GM21576 (cell line): ENCODE measurements around the gene PRRG2.

Experiments
- ATAC-seq: cut with Tn5 transposase; IDR thresholded peaks from one replicate; pipeline ENCODE4 v1.9.1; 2021; ENCODE audit warnings: mild to moderate bottlenecking, moderate library complexity; ENCODE audit not compliant: unreplicated experiment

Gene PRRG2

DNA sequence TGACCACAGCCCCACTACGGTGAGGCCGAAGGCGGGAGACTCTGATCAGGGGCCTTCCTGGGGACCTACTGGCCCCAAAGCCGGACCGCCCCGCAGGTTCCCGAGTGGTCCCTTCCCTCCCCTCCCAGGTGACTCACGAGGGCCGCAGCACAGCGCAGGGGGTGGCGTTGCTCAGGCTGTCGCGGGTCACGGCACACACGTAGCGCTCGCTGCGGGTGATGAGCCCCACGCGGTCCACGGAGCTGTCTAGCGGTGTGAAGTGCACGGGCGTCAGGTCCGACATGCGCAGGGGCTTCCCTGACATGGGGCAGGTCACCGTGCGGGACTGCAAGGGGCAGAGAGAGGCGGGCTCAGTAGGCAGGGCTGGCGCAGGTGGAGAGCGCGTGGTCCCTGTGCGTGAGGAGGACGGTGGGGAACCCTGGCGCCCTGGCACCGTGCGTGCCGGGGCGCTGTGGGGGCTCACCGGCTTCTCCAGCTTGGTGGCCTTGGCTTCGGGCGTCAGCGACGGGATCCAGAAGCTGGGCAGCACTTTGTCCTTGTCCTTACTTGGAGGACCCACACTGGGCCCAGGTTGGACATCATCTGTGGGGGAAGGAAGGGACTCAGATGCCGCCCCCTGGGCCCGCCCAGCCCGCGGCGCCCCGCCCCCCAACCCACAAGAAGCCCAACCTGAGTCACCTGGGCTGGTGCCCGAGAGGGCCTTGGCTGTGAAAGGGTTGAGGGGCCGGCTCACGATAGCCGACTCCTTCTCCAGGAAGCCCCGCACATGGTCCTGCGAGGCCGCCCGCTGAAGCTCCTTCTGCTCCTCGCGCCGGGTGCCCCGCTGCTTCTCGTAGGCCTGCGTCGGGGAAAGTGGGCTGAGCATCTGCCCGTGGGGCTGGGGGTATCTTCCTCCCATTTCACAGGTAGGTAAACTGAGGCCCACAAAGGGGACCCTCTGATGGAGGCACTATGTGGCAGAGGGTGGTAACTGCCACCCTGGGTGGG, 24.4 kb upstream of the PRRG2 start:
- ATAC-seq, result no peak

DNA sequence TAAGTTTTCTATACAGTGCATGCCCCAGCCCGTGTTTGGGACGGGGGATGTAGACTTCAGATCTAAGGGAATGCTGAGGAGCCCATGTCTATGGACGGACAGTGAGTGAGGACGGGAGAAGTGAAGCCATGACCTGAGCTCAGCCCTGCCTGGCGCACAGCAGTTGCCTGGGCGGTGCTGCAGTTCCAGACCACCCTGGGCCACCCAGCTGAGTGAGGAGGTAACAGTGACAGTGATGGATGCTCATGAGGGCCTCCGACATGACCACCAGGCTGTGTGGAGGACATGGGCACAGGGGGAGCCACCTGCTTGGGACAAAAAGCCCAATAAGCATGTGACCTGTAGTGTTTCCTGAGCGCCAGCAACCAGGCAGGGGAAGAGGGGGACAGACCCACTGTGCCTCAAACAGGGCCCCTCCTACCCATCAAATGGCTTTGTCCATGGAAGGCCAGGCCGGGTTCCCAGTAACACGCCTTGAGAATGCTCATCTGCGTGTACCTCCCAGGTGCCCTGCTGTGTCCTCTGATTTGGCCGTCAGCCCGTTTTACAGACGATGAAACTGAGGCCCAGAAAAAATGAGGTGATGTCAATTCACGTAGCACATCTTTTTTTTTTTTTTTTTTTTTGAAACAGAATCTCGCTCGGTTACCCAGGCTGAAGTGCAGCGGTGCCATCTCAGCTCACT, 23.3 kb upstream of the PRRG2 start:
- no peak for ATAC-seq

DNA sequence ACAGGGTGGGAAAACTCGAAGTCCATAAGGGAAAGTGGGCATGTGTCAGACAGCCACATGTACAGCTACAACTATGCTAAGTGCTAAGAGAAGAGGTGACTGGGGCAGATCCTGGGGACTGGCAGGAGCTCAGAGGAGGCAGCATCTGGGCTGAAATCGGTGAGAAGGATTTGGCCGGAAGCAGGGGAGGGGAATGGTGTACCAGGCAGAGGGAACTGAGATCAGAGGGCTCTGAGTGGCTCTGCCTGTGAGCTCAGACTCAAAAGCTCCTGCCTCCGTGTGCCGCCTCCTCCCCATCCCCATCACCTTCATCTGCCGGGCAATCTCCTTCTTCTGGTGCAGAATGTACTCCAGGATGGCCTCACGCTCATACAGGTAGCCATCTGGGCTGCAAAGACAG, 22.5 kb upstream of the PRRG2 start:
- no peak for ATAC-seq

DNA sequence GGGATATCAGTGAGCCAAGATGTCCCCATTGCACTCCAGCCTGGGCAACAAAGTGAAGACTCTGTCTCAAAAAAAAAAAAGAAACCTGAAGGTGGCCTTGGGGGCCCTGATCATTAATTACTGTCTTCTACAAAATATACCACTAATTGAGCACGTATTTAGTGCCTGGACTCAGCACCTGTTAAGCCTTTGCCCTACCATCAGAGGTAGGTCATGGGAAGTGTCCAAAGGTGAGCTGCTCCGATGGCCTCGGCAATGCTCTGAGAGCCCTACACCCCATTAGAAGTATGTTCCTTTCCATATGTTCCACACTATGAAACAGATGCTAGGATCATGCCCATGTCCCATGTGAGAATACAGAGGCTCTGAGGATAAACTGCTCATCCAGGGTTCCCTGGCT, 21.7 kb upstream of the PRRG2 start:
- ATAC-seq, result no peak

DNA sequence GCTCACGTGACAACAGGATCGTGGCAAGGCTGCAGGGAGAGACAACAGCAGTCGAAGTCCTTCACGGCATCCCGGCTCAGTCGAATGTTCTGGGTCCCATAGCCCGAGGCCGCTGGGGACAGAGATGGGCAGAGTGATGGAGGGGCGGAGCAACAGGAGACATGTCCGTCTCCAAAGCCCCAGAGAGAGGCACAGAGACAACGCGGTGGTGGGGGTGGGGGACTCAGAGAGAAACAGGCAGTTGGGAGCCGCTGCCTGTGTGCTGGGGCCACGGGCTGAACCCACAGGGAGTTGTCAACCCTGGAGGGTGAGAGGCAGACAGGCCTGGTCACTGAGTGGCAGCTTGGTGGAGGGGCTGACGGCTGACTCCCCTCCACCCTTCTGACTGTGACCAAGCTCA, 21.2 kb upstream of the PRRG2 start:
- ATAC-seq, result no peak

DNA sequence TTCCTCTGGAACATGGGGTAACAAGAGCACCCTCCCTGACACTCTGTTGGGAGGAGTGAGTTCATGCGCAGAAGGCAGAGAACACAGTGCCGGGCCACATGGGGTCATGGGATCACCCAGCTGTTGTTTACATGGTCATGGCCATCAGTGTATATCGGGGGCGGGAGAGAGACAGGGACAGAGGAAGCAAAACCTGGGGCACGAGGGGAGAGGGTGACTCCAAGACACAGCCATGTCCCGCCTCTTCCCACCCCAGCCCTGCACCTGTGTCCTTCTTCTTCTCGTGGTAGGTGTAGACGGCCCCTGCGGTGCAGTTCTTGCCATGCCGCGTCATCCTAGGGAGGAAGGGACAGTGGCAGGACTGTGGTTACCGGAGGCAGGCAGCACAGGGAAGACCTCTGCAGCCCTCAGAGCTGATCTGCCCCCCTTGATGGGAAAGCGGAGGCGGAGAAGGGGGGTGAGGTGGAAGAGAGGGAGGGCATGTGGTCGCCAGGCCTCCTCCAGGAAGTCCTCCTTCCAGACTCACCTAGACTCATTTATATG, 20.7 kb upstream of the PRRG2 start:
- ATAC-seq, result no peak

DNA sequence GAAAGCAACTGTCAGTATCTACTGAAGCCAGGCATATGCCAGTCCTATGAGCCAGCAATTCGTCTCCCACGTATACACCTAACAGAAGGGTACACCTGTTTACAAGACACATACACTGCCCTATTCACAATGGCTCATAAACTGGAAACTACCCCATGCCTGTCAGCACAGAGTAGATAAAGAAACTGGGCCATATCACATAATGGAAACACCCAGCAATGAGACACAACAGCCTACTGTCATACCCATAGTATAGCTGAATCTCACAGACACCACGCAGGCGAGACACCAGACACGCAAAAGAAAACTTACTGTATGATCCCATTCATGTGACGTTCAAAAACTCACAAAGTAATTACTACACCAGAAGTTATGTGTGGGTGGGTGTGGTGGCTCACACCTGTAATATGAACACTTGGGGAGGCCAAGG, 16.5 kb upstream of the PRRG2 start:
- ATAC-seq, result no peak

DNA sequence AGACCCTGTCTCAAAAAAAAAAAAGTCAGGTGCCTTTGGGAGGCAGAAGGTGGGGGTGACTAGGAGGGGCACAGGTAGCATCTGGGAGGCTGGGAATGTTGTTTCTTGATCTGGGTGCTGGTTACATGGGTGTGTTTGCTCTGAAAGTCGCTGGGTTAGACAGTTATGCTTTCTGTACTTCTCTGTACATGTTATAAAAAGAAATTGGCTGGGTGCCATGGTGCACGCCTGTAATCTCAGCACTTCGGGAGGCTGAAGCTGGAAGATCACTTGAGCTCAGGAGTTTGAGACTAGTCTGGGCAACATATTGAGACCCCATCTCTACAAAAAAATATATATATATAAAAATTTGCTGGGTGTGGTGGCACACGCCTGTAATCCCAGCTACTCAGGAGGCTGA, 15.9 kb upstream of the PRRG2 start:
- ATAC-seq, result no peak

DNA sequence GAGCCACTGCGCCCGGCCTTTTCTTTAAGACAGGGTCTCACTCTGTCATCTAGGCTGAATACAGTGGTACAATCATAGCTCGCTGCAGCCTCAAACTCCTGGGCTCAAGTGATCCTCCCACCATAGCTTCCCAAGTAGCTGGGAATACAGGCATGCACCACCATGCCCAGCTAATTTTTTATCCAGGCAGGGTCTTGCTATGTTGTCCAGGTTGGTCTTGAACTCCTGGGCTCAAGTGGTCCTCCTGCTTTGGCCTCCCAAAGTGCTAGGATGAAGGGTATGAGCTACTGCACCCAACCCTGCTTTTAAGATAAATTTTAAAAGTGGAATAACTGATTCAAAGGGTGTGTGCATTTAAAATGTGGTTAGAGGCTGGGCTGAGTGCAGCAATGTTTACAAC, 14.8 kb upstream of the PRRG2 start:
- no peak for ATAC-seq

DNA sequence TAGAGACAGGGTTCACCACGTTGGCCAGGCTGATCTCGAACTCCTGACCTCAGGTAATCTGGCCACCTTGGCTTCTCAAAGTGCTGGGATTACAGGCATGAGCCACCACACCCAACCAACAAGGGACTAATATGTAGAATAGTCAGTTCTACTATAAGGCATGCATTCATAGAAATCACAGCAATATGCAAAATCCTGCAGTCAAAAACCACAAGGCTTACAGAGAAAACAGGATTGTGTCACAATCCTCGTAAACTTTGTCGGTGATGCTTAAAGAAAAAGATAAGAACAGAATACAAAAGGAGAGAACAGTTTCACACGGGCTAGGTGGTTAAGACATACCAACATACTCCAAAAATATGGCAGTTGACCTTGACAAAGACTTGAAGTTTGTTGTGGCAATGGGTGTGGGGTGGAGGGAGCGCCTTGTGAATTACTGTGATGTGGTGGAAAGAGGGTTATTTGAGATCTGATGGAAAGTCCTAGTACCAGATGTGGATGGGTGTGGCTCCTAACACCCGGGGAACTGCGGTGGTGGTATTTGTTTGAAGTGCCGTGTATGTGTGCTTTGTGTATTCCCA, 13.2 kb upstream of the PRRG2 start:
- ATAC-seq, result no peak

DNA sequence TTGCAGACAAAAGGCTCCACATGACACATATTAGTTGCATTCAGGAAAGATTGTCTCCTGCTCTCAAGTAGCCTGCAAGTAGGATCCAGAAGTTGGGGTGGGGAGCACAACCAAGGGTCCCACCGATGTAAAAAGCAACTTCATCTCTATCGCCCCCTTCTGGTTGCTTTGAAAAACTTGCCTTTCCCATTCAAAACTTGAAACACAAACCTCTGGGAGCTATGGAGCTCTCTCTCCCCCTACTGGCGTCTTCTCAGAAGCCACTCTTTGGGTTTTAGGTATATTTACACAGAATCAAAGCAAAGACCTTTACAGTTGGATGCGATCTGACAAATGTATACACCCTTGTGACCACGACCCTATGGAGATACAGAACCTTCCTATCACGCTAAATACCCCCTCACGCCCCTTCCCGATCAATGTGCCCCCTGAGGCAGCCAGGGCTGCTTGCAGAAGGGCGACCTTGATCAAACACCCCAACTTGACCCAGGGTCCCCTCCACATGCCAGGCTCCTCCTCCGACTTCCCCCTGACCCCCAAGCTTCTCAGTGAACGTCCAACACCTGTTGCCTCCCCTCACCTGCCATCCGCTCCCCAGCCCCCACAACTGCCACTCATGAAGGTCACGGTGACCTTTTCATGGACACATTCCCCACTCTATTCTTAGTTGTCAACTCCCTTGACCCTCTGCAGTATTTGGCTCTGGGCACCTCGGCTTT, 10.8 kb upstream of the PRRG2 start:
- no peak for ATAC-seq

DNA sequence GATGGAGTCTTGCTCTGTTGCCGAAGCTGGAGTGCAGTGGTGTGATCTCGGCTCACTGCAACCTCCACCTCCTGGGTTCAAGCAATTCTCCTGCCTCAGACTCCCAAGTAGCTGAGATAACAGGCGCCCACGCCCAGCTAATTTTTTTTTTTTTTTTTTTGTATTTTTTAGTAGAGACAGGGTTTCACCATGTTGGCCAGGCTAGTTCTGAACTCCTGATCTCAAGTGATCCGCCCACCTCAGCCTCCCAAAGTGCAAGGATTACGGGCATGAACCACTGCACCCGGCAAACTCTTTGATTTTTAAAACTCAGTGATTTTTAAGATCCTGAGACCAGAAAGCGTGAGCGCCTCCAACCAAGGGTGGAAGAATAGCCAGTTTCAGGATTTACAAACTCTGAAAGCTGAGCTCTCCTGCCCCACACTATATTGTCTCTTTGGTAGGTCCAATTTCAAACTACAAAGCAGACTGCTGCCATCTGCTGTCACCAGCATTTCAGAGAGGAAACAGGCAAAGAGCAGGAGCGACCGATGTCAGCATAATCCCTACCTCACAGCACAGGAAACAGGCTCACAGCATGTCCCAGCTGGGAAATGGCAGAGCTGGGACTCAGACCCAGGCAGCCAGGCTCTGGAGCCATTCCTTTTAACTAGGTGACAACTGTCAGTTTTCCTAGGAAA, 10.0 kb upstream of the PRRG2 start:
- no peak for ATAC-seq

DNA sequence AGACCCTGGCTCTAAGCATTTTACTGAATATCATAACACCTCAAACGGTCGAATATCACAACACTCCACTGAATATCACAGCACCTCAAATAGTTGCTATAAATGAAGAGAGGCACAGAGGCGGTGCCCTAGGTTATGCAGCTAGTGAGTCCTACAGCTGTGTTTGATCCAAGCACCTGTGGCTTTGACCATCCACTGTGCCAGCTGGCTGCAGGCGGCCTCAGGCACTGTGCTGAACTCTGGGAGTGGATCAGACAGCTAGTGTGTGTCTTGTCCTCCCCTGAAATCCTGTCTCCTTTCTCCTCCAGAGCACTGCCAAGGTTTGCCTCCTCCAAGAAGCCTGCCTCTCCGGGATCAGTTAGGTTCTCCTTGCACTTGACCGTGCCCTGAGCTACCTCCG, 8.1 kb upstream of the PRRG2 start:
- ATAC-seq, result no peak

DNA sequence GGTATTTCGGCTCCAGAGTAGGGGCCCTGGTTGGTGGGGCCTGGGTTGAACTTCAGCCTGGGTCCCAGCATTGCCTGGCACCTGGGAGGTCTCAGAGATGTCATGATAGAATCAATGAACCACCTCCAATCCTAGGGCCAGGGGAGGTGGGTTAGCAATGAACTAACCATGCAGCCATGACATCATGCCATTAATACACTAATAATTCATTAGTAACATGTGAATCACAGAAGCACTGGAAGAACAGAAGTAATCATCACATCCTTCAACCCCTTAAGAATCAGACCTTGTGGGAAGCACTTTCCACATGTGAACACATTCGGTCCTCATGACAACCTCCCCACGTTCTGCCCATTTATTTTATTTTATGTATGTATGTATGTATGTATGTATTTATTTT, 7.7 kb upstream of the PRRG2 start:
- ATAC-seq, result no peak

DNA sequence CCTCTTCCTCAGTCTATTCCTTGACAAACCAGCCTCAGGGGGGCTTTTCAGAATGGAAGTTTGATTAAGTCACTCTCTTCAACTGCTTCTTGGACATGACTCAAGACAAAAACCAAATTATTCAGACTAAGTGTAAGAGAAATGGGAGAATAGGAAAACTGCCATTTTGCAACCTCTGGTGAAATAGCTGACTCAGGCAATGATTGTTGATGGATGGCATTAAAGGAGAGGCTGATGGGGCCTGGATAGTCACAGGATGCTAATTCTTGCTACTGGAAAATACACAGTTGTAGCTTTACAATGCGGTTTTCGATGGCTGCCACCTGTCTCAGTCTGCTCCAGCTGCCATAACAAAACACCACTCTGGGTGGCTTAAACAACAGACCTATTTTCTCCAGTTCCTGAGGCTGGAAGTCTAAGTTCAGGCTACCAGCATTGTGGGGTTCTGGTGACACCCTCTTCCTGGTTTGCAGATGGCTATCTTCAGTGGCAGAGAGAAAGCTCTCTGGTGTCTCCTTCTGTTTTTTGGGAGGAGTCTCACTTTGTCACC, 6.8 kb upstream of the PRRG2 start:
- ATAC-seq, result no peak

DNA sequence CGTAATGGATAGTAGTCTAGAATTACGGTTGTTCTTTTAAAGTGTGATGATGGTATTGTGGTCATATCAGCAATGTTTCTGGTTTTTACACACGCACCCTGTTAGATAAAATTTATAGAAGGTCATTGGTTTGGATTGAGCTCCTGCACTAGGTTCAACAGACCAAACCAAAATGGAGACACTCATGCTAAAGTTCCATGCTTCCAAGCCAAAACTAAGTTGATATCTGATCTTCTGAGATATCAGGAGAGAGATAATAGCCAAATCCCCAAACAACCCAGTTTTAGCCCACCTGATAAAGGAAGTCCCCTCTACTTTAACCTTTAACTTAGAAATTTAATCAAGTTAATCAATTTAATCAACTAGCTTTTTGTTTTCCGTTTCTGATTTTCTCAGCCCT, 1.9 kb upstream of the PRRG2 start:
- no peak for ATAC-seq

DNA sequence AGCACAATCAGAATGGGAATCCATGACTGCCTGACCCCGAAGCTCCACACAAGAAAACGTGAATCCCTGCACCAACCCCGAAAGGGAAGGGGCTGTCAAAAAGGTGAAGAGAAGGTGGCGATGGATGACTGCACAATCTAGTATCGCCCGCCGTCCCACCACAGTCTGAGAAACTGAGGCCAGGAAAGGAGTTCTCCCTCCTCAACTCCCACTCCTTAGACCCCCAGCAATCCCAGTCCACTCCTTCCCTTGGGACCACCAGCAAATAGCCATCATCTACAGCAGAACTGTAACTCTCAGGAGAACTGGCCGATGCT, 1.2 kb upstream of the PRRG2 start:
- peak; percentile 18 for ATAC-seq

DNA sequence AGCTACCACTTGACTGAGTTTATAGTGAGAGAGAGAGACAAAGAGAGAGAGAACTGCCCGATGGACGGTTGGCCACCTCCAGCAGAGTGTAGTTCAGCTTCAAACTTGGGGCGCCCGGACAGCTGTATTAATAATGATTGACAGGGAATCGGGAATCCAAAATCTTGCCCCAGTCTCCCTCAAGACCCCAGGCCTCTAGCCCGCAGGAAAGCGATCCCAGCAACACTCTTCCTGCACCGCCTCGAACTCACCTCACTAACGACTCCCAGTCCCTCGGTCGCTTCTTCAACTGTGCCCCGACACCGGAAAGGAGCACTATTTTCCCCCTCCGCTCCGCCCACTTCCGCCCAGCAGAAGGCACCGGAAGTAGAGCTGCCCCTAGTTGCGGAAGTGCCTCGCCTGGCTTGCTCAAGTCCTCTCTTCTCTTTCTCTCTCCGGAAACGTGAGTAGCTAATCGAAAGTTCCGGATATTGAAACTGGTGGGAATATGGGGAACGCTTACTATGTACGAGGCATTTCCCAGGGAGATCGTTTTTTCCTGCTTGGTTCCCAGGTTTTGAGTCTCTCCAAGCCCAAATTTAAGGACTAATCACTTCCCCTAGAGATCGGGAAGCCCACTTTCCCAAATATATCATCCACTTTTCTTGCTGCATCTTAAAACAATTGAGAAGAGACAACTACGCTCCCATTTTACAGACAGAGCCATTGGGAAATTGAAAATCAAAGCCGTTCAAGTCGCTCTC, 681 bp upstream of the PRRG2 start, which contains the start of gene NOSIP:
Gene NOSIP, minus strand, starts transcription at position 293 of the 743 bp plus-strand sequence. CDS start 19,865 bp downstream, outside the sequence.
- peak; percentile 59 for ATAC-seq

DNA sequence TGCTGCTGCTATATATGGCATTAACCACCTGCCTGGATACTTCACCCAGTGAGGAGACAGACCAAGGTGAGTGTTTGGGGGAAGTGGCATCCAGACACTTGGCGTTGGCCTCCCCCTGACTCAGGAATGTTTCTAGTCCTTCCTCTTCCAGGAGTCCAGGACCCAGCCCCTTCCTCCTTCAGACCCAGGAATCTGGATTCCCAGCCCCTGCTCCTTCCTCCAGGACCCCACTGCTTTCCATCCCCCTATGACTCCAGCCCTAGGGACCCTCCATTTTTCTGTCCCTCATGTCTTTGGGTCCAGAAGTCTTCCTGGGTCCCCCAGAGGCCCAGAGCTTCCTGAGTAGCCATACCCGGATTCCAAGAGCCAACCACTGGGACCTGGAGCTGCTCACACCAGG, 2.1 kb downstream of the PRRG2 start:
- ATAC-seq, result no peak
